SU-DHL-6 (cell line): ENCODE measurements around the gene KLHL2.

Source experiments
- EZH2phosphoT487 ChIP-seq: fragments of 200-600 bp; sonication (generic), shearing (Covaris generic); conservative IDR thresholded peaks from 2 replicates; pipeline ENCODE4 v1.6.1; 2018; ENCODE audit warnings: mild to moderate bottlenecking, antibody characterized with exemption, low read length, moderate library complexity, mixed read lengths
- TF ChIP-seq, protein P1 (sequence below): fragments of 200-600 bp; sonication (generic); IDR thresholded peaks from one replicate; pipeline ENCODE4 v1.5.1; 2017; ENCODE audit warnings: antibody characterized with exemption, mild to moderate bottlenecking, low read length, moderate library complexity; ENCODE audit not compliant: insufficient read depth, poor library complexity, severe bottlenecking

GRCh38 chr4:165328101-165328425 is 120.7 kb downstream of the KLHL2 start:
- TF ChIP-seq, protein P1, sequence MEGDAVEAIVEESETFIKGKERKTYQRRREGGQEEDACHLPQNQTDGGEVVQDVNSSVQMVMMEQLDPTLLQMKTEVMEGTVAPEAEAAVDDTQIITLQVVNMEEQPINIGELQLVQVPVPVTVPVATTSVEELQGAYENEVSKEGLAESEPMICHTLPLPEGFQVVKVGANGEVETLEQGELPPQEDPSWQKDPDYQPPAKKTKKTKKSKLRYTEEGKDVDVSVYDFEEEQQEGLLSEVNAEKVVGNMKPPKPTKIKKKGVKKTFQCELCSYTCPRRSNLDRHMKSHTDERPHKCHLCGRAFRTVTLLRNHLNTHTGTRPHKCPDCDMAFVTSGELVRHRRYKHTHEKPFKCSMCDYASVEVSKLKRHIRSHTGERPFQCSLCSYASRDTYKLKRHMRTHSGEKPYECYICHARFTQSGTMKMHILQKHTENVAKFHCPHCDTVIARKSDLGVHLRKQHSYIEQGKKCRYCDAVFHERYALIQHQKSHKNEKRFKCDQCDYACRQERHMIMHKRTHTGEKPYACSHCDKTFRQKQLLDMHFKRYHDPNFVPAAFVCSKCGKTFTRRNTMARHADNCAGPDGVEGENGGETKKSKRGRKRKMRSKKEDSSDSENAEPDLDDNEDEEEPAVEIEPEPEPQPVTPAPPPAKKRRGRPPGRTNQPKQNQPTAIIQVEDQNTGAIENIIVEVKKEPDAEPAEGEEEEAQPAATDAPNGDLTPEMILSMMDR, result no peak
- no peak for TF ChIP-seq EZH2phosphoT487
